ENCODE data around the gene KBTBD7. TPM values are rescaled to one million over a fixed set of nuclear protein-coding genes. Genes with fewer than 3 reads are reported as not detected.
A peak's percentile ranks its signal among the peaks of the same experiment; 100 is the strongest.

The KBTBD7 gene
- total RNA-seq, 2 donors from 2014 or later: 10.5 to 13.2 TPM

DNA sequence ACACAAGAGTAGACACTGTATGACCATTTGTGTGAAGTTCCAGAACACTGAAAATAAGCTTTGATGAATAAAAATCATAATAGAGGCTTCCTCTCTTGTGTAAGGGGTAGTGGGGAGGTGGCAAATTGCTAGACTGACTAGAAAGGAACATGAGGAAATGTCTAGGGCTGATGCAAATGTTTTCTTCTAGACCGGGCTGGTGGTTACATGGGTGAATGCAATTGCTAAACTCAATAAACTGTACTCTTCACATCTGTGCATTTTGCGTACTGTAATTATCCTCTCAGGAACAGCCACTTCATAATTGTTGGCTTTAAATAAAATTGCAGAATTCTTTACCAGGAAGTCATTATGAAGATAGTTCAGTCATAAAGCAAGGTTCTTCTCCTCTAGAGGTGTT is 5.2 kb upstream of the KBTBD7 start:
- Histone ChIP-seq H3K4me3 (no peak overlapping the region), H3K27ac (no peak overlapping the region), H3K4me1 (replicated peaks) (no peaks in the 10 kb centered on the region), H3K9me3 (no peaks in the 10 kb centered on the region), H3K36me3 (no peaks in the 10 kb centered on the region), H3K27me3 (replicated peaks; ENCODE audit: insufficient read depth) (no peaks in the 10 kb centered on the region)
- no peak for DNase-seq (ENCODE audit: low spot score)
- TF ChIP-seq POLR2A (IDR thresholded peaks at IDR 0.05) (no peak), POLR2AphosphoS5 (IDR thresholded peaks at IDR 0.05) (no peak)
- TF ChIP-seq, protein P1, sequence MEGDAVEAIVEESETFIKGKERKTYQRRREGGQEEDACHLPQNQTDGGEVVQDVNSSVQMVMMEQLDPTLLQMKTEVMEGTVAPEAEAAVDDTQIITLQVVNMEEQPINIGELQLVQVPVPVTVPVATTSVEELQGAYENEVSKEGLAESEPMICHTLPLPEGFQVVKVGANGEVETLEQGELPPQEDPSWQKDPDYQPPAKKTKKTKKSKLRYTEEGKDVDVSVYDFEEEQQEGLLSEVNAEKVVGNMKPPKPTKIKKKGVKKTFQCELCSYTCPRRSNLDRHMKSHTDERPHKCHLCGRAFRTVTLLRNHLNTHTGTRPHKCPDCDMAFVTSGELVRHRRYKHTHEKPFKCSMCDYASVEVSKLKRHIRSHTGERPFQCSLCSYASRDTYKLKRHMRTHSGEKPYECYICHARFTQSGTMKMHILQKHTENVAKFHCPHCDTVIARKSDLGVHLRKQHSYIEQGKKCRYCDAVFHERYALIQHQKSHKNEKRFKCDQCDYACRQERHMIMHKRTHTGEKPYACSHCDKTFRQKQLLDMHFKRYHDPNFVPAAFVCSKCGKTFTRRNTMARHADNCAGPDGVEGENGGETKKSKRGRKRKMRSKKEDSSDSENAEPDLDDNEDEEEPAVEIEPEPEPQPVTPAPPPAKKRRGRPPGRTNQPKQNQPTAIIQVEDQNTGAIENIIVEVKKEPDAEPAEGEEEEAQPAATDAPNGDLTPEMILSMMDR (IDR thresholded peaks at IDR 0.05): no peak
- intact Hi-C loops (cut with DNase I): loop anchor here (10.0 kb wide), 1 partner anchor 65 kb away; the partner anchor contains the start of gene MTRF1
- WGBS: 93% methylated on average over 2 of the region's 2 CpGs

GRCh38 chr13:41199079-41199478 is 4.7 kb upstream of the KBTBD7 start:
- no peaks in the 10 kb centered on the region for H3K9me3 ChIP-seq
- TF ChIP-seq, protein P1 (IDR thresholded peaks at IDR 0.05): no peak
- TF ChIP-seq POLR2AphosphoS5 (IDR thresholded peaks at IDR 0.05) (no peak), POLR2A (IDR thresholded peaks at IDR 0.05) (no peak)
- H3K27ac ChIP-seq: no peak overlapping the region
- no peak for DNase-seq (ENCODE audit: low spot score)
- H3K27me3 ChIP-seq (replicated peaks; ENCODE audit: insufficient read depth): no peaks in the 10 kb centered on the region
- H3K36me3 ChIP-seq: no peaks in the 10 kb centered on the region
- 82% methylated on average over 5 of the region's 5 CpGs for WGBS
- H3K4me1 ChIP-seq (replicated peaks): no peaks in the 10 kb centered on the region
- no peak overlapping the region for H3K4me3 ChIP-seq
- intact Hi-C loops (cut with DNase I): loop anchor here (10.0 kb wide), 1 partner anchor 66 kb away; the partner anchor contains the start of gene MTRF1

DNA sequence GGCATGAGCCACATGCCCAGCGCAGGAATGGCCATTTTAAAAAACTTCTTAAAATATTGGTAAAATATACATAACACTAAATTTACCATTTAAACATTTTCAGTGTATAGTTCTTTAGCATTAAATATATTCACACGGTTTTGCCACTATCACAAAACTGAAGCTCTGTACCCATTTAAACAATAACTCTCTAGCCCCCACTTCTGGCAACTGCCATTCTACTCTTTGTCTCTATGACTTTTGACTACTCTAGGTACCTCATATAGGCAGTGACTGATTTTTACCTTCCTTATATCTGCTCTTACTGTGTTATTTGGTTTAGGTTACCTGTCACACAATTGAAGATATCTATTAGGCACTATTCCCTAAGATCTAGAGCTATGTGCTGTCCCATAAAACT is 2.3 kb upstream of the KBTBD7 start:
- intact Hi-C loops (cut with DNase I): loop anchor here (10.0 kb wide), 1 partner anchor 68 kb away; the partner anchor contains the start of gene MTRF1
- 62% methylated on average over 2 of the region's 2 CpGs for WGBS

GRCh38 chr13:41196011-41196410 is 1.6 kb upstream of the KBTBD7 start:
- Histone ChIP-seq H3K27me3 (replicated peaks; ENCODE audit: insufficient read depth) (no peaks in the 10 kb centered on the region), H3K36me3 (no peaks in the 10 kb centered on the region), H3K4me3 (no peak overlapping the region), H3K27ac (no peak overlapping the region), H3K9me3 (no peaks in the 10 kb centered on the region), H3K4me1 (replicated peaks) (peaks cover 2% of the 10 kb centered on the region)
- no peak for TF ChIP-seq POLR2A (IDR thresholded peaks at IDR 0.05)
- TF ChIP-seq POLR2AphosphoS5 (IDR thresholded peaks at IDR 0.05): no peak
- TF ChIP-seq, protein P1 (IDR thresholded peaks at IDR 0.05): no peak
- no peak for DNase-seq (ENCODE audit: low spot score)
- intact Hi-C loops (cut with DNase I): loop anchor here (10.0 kb wide), 1 partner anchor 69 kb away; the partner anchor contains the start of gene MTRF1

More for the DNA sequence above, 2.3 kb upstream of the KBTBD7 start:
- Histone ChIP-seq H3K9me3 (no peaks in the 10 kb centered on the region), H3K36me3 (no peaks in the 10 kb centered on the region), H3K27ac (no peak overlapping the region), H3K27me3 (replicated peaks; ENCODE audit: insufficient read depth) (no peaks in the 10 kb centered on the region), H3K4me1 (replicated peaks) (peaks cover 2% of the 10 kb centered on the region), H3K4me3 (no peak overlapping the region)
- DNase-seq (ENCODE audit: low spot score): no peak
- TF ChIP-seq, protein P1 (IDR thresholded peaks at IDR 0.05): no peak
- TF ChIP-seq POLR2A (IDR thresholded peaks at IDR 0.05): no peak
- no peak for TF ChIP-seq POLR2AphosphoS5 (IDR thresholded peaks at IDR 0.05)

DNA sequence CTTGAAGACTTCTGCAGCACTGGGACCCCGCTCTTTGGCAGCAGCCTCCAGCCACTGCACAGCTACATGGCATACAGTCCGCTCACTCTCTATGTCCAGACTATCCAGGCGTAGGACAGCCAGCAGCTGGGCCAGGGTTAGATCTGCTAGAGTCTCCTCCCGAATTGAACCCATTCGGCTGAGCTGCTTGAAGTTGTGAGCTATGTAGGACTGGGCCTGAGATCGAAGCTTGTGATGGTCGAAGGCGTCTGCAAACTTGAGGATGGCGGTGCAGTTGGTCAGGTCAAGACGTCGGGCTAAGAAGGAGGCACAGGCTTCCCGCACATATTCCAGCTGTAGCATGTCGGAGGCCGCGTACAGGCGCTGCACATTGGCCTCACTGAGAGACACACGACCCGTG is 900 bp downstream of the KBTBD7 start:
- 97% methylated on average over 18 of the region's 18 CpGs for WGBS
- no peak for DNase-seq (ENCODE audit: low spot score)
- peak overlapping the region in 1 of 2 donors; percentile 56 for H3K4me3 ChIP-seq
- H3K36me3 ChIP-seq: no peaks in the 10 kb centered on the region
- intact Hi-C loops (cut with DNase I): loop anchor here (10.0 kb wide), 1 partner anchor 71 kb away; the partner anchor contains the start of gene MTRF1
- H3K4me1 ChIP-seq (replicated peaks): peaks cover 2% of the 10 kb centered on the region
- no peak overlapping the region for H3K27ac ChIP-seq
- no peaks in the 10 kb centered on the region for H3K27me3 ChIP-seq (replicated peaks; ENCODE audit: insufficient read depth)
- no peaks in the 10 kb centered on the region for H3K9me3 ChIP-seq
- no peak for TF ChIP-seq POLR2AphosphoS5 (IDR thresholded peaks at IDR 0.05)
- TF ChIP-seq, protein P1 (IDR thresholded peaks at IDR 0.05): no peak
- no peak for TF ChIP-seq POLR2A (IDR thresholded peaks at IDR 0.05)
